ENCODE measurements around the gene SUSD2.
"Not testable (repeated sequence)": the region's sequence is repeated elsewhere in the genome, so short reads cannot be mapped to it uniquely, and the experiment has no call there.

The SUSD2 gene

GRCh38 chr22:24177045-24177444 lies 4.2 kb upstream of the SUSD2 start:
- DNase-seq (ENCODE audit: low read depth), result no peak

GRCh38 chr22:24177456-24177855 lies 3.8 kb upstream of the SUSD2 start:
- no peak for DNase-seq (ENCODE audit: low read depth)

- DNase-seq (ENCODE audit: low read depth), result no peak
Measured at GRCh38 chr22:24178021-24178431, 3.3 kb upstream of the SUSD2 start.

- DNase-seq (ENCODE audit: low read depth), result no peak
Measured at GRCh38 chr22:24178502-24179440, 2.5 kb upstream of the SUSD2 start.

GRCh38 chr22:24179478-24180210 lies 1.6 kb upstream of the SUSD2 start:
- DNase-seq (ENCODE audit: low read depth), result no peak

GRCh38 chr22:24180316-24181087 lies 785 bp upstream of the SUSD2 start:
- DNase-seq (ENCODE audit: low read depth), result no peak

- no peak for DNase-seq (ENCODE audit: low read depth)
Measured at GRCh38 chr22:24181996-24182899, 961 bp downstream of the SUSD2 start.

- not testable (repeated sequence) for DNase-seq (ENCODE audit: low read depth)
Measured at GRCh38 chr22:24182900-24183246, 1.6 kb downstream of the SUSD2 start.

- DNase-seq (ENCODE audit: low read depth), result no peak
Measured at GRCh38 chr22:24183321-24184031, 2.2 kb downstream of the SUSD2 start.

GRCh38 chr22:24184057-24184798 lies 2.9 kb downstream of the SUSD2 start:
- no peak for DNase-seq (ENCODE audit: low read depth)

GRCh38 chr22:24185001-24185500 lies 3.8 kb downstream of the SUSD2 start:
- DNase-seq (ENCODE audit: low read depth), result no peak

GRCh38 chr22:24185501-24186351 lies 4.4 kb downstream of the SUSD2 start:
- DNase-seq (ENCODE audit: low read depth), result no peak

- DNase-seq (ENCODE audit: low read depth), result no peak
Measured at GRCh38 chr22:24186352-24186740, 5.1 kb downstream of the SUSD2 start.

GRCh38 chr22:24186892-24187670 lies 5.8 kb downstream of the SUSD2 start:
- no peak for DNase-seq (ENCODE audit: low read depth)

- no peak for DNase-seq (ENCODE audit: low read depth)
Measured at GRCh38 chr22:24187731-24188644, 6.7 kb downstream of the SUSD2 start.

- DNase-seq (ENCODE audit: low read depth), result no peak
Measured at GRCh38 chr22:24188705-24189248, 7.5 kb downstream of the SUSD2 start.

Data from GM04503 (cell line).